Neuronal stem cell (in vitro differentiated cells): ENCODE results near the gene EGLN2.

Experiments
- DNase-seq: peaks from one replicate; pipeline ENCODE4 v3.0.0-alpha.2; 2013; ENCODE audit warnings: low spot score
- H2AFZ ChIP-seq: one replicate; pipeline ENCODE4 v1.6.1; 2013; ENCODE audit warnings: mild to moderate bottlenecking, low read length, inconsistent platforms
- H2AK5ac ChIP-seq: 2 replicates; pipeline ENCODE4 v1.6.1; 2013; ENCODE audit warnings: low read depth, mild to moderate bottlenecking, inconsistent platforms, low read length, moderate library complexity, mixed read lengths
- H2BK120ac ChIP-seq: 2 replicates; pipeline ENCODE4 v1.6.1; 2013; ENCODE audit warnings: low read depth, mild to moderate bottlenecking, inconsistent platforms, low read length, moderate library complexity, mixed read lengths
- H2BK12ac ChIP-seq: one replicate; pipeline ENCODE4 v1.6.1; 2013; ENCODE audit warnings: low read length, inconsistent platforms
- H2BK15ac ChIP-seq: 2 replicates; pipeline ENCODE4 v1.6.1; 2013; ENCODE audit warnings: mild to moderate bottlenecking, low read length, inconsistent platforms, mixed read lengths
- H2BK5ac ChIP-seq: one replicate; pipeline ENCODE4 v1.6.1; 2013; ENCODE audit warnings: inconsistent platforms, mild to moderate bottlenecking, low read length, moderate library complexity
- H3K14ac ChIP-seq: one replicate; pipeline ENCODE4 v1.6.1; 2013; ENCODE audit warnings: low read length, inconsistent platforms
- H3K18ac ChIP-seq: 2 replicates; pipeline ENCODE4 v1.6.1; 2013; ENCODE audit warnings: low read length, inconsistent platforms
- H3K23ac ChIP-seq: 2 replicates; pipeline ENCODE4 v1.6.1; 2013; ENCODE audit warnings: low read depth, mild to moderate bottlenecking, mixed read lengths, low read length, inconsistent platforms; ENCODE audit not compliant: poor library complexity
- H3K27ac ChIP-seq: replicated peaks from 3 replicates; pipeline ENCODE4 v1.5.1; 2013; ENCODE audit warnings: low read length, inconsistent platforms
- H3K27me3 ChIP-seq, 3 experiments: 2 replicates each; pipeline ENCODE4 v1.6.1; 2013; ENCODE audit warnings: low read length in 3 of 3, mild to moderate bottlenecking in 2 of 3, inconsistent platforms in 1 of 3, low read depth in 1 of 3, mixed read lengths in 1 of 3, moderate library complexity in 1 of 3; ENCODE audit not compliant: control insufficient read depth in 3 of 3, insufficient read depth in 3 of 3
- H3K36me3 ChIP-seq, 2 donors: replicated peaks in 1 of 2; 2 replicates each; pipeline ENCODE4 v1.6.1; 2013; ENCODE audit warnings: low read length in 2 of 2; ENCODE audit not compliant: control insufficient read depth in 2 of 2, insufficient read depth in 2 of 2
- H3K4ac ChIP-seq: 2 replicates; pipeline ENCODE4 v1.6.1; 2013; ENCODE audit warnings: inconsistent platforms, mild to moderate bottlenecking, low read length, moderate library complexity
- H3K4me1 ChIP-seq, 2 donors: 1 replicate in 1 of 2; 2 replicates in 1 of 2; pipeline ENCODE4 v1.6.1; 2013; ENCODE audit warnings: low read length in 2 of 2, low read depth in 1 of 2; ENCODE audit not compliant: control insufficient read depth in 2 of 2, insufficient read depth in 1 of 2
- H3K4me2 ChIP-seq: one replicate; pipeline ENCODE4 v1.6.1; 2013; ENCODE audit warnings: mild to moderate bottlenecking, low read length, inconsistent platforms; ENCODE audit not compliant: insufficient read depth, poor library complexity, severe bottlenecking
- H3K4me3 ChIP-seq, 2 donors: 2 replicates each; pipeline ENCODE4 v1.5.1; 2013; ENCODE audit warnings: low read length in 2 of 2, mild to moderate bottlenecking in 2 of 2, inconsistent platforms in 1 of 2, moderate library complexity in 1 of 2
- H3K79me1 ChIP-seq: one replicate; pipeline ENCODE4 v1.6.1; 2013; ENCODE audit warnings: low read depth, mild to moderate bottlenecking, inconsistent platforms, low read length, moderate library complexity
- H3K9ac ChIP-seq: one replicate; pipeline ENCODE4 v1.6.1; 2013; ENCODE audit warnings: mild to moderate bottlenecking, low read depth, low read length, inconsistent platforms; ENCODE audit not compliant: poor library complexity
- H3K9me3 ChIP-seq, 2 donors: replicated peaks in 1 of 2; 2 replicates each; pipeline versions ENCODE3 to v1.6.1; 2013; ENCODE audit warnings: low read length in 2 of 2, mild to moderate bottlenecking in 2 of 2, inconsistent platforms in 1 of 2, low read depth in 1 of 2, mixed read lengths in 1 of 2, moderate library complexity in 1 of 2; ENCODE audit not compliant: control insufficient read depth in 2 of 2, insufficient read depth in 1 of 2
- H4K8ac ChIP-seq: one replicate; pipeline ENCODE4 v1.6.1; 2013; ENCODE audit warnings: low read depth, mild to moderate bottlenecking, inconsistent platforms, low read length, moderate library complexity
- H4K91ac ChIP-seq: one replicate; pipeline ENCODE4 v1.6.1; 2013; ENCODE audit warnings: low read length, low read depth, mild to moderate bottlenecking, inconsistent platforms; ENCODE audit not compliant: poor library complexity
- WGBS, 2 donors: extraction: QIAGEN DNeasy Blood & Tissue Kit; methylation state at CpG; one replicate each; pipeline ENCODE4 v1.1.7; 2013; ENCODE audit warnings: missing lambda C conversion rate in 2 of 2, mixed read lengths in 1 of 2; ENCODE audit not compliant: insufficient read length in 2 of 2, insufficient replicate concordance in 1 of 2; ENCODE audit errors: extremely low coverage in 2 of 2; 5-methylcytosine and 5-hydroxymethylcytosine counted together

EGLN2 gene

DNA sequence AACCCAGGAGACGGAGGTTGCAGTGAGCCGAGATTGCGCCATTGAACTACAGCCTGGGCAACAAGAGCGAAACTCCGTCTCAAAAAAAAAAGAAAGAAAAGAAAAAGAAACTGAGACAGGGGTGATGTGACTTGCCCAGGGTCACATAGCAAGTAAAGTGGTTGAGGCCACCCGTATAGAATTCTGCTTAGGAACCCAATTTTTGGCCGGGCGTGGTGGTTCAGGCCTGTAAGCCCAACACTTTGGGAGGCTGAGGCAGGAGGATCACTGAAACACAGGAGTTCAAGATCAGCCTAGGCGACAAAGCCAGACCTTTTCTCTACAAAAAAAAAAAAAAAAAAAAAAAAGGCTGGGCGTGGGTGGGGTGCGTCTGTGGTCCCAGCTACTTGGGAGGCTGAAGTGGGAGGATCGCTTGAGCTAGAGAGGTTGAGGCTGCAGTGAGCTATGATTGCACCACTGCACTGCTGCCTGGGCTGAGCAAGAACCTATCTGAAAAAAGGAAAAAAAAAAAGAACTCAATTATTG, 46.7 kb upstream of the EGLN2 start:
- no peak overlapping the region for H3K23ac ChIP-seq
- no peak overlapping the region for H2BK120ac ChIP-seq
- no peak overlapping the region for H4K91ac ChIP-seq
- peaks cover 13 to 19% of the 10 kb centered on the region in 2 donors for H3K4me1 ChIP-seq
- H3K36me3 ChIP-seq: peaks cover 26 to 54% of the 10 kb centered on the region in 2 donors
- peaks cover 19% of the 10 kb centered on the region for H3K79me1 ChIP-seq
- H2AK5ac ChIP-seq: no peak overlapping the region
- H4K8ac ChIP-seq: no peak overlapping the region
- no peak overlapping the region for H2AFZ ChIP-seq
- WGBS, 2 donors: no CpG with 5 or more reads among the region's 12 CpGs
- H3K4me2 ChIP-seq: peak overlapping the region; percentile 84
- no peak overlapping the region for H3K4ac ChIP-seq
- H3K14ac ChIP-seq: no peak overlapping the region
- H3K18ac ChIP-seq: no peak overlapping the region
- H2BK12ac ChIP-seq: no peak overlapping the region
- peaks cover 2 to 3% of the 10 kb centered on the region in 2 donors for H3K9me3 ChIP-seq
- H3K9ac ChIP-seq: no peak overlapping the region
- peak overlapping the region; percentile 83 to 96 for H3K4me3 ChIP-seq
- no peaks in the 10 kb centered on the region for H3K27me3 ChIP-seq
- no peak overlapping the region for H3K27ac ChIP-seq
- no peak for DNase-seq
- no peak overlapping the region for H2BK15ac ChIP-seq
- no peak overlapping the region for H2BK5ac ChIP-seq

DNA sequence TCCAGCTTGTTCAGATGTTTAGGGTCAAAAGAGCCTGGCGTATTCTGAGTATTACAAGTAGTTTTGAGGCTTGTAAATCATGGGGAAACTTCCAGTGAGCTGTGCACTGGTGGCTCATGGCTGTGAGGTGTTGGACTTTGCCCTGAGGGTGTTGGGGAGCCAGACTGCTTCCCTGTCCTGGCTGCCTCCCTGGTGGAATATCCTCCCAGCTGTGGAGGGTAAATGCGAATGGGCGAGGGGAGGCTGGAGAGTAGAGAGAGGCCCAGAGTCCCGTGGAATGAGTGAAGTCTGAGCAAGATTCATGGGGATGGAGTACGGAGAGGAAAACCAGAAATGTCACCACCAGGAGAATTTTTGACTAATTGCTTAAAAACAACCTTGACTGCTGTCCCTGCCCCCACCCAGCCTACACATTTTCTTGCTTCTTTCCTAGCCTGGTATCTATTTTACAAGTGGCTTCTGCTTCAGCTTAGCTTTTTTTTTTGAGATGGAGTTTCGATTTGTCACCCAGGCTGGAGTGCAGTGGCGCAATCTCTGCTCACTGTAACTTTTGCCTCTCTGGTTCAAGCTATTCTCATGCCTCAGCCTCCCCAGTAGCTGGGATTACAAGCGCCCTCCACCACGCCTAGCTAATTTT, 44.3 kb upstream of the EGLN2 start:
- Histone ChIP-seq H3K36me3 (peaks cover 41 to 73% of the 10 kb centered on the region in 2 donors), H3K4me3 (no peak overlapping the region)
- WGBS, 2 donors: no CpG with 5 or more reads among the region's 9 CpGs

DNA sequence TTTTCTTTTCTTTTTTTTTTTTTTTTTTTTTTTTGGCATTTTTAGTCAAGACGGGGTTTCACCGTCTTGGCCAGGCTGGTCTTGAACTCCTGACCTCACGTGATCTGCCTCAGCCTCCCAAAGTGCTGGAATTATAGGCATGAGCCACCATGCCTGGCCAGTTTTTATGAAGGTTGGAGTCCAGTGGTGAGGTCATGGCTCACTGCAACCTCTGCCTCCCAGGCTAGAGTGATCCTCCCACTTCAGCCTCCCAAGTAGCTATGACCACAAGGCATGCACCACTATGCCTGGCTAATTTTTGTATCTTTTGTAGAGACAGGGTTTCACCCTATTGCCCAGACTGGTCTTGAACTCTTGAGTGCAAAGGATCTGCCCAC, 43.8 kb upstream of the EGLN2 start:
- no peak overlapping the region for H4K91ac ChIP-seq
- H2BK120ac ChIP-seq: no peak overlapping the region
- no peak for DNase-seq
- H3K27me3 ChIP-seq: no peaks in the 10 kb centered on the region
- no CpG with 5 or more reads among the region's 3 CpGs for WGBS, 2 donors
- no peak overlapping the region for H3K14ac ChIP-seq
- H3K27ac ChIP-seq: no peak overlapping the region
- H2AK5ac ChIP-seq: no peak overlapping the region
- no peak overlapping the region for H3K4ac ChIP-seq
- H3K9ac ChIP-seq: peak overlapping the region; percentile 67
- no peak overlapping the region for H2BK5ac ChIP-seq
- peaks cover 45 to 78% of the 10 kb centered on the region in 2 donors for H3K36me3 ChIP-seq
- H3K9me3 ChIP-seq: peaks cover 2 to 3% of the 10 kb centered on the region in 2 donors
- no peak overlapping the region for H2BK12ac ChIP-seq
- H4K8ac ChIP-seq: no peak overlapping the region
- no peak overlapping the region for H3K4me2 ChIP-seq
- H3K23ac ChIP-seq: no peak overlapping the region
- H2AFZ ChIP-seq: no peak overlapping the region
- H3K4me3 ChIP-seq: no peak overlapping the region
- H3K4me1 ChIP-seq: peaks cover 4 to 7% of the 10 kb centered on the region in 2 donors
- H2BK15ac ChIP-seq: no peak overlapping the region
- no peak overlapping the region for H3K18ac ChIP-seq
- peaks cover 20% of the 10 kb centered on the region for H3K79me1 ChIP-seq

More for the DNA sequence above, 44.3 kb upstream of the EGLN2 start:
- peaks cover 2 to 3% of the 10 kb centered on the region in 2 donors for H3K9me3 ChIP-seq
- H3K4ac ChIP-seq: no peak overlapping the region
- no peak overlapping the region for H4K91ac ChIP-seq
- no peak overlapping the region for H2BK15ac ChIP-seq
- H3K9ac ChIP-seq: no peak overlapping the region
- no peak overlapping the region for H3K4me2 ChIP-seq
- no peak overlapping the region for H3K27ac ChIP-seq
- no peak overlapping the region for H3K14ac ChIP-seq
- H3K27me3 ChIP-seq: no peaks in the 10 kb centered on the region
- H3K23ac ChIP-seq: no peak overlapping the region
- H2AFZ ChIP-seq: no peak overlapping the region
- H2BK120ac ChIP-seq: no peak overlapping the region
- no peak overlapping the region for H2BK5ac ChIP-seq
- H2BK12ac ChIP-seq: no peak overlapping the region
- peaks cover 20% of the 10 kb centered on the region for H3K79me1 ChIP-seq
- H3K4me1 ChIP-seq: peaks cover 4 to 10% of the 10 kb centered on the region in 2 donors
- H3K18ac ChIP-seq: no peak overlapping the region
- no peak overlapping the region for H4K8ac ChIP-seq
- DNase-seq: no peak
- no peak overlapping the region for H2AK5ac ChIP-seq

DNA sequence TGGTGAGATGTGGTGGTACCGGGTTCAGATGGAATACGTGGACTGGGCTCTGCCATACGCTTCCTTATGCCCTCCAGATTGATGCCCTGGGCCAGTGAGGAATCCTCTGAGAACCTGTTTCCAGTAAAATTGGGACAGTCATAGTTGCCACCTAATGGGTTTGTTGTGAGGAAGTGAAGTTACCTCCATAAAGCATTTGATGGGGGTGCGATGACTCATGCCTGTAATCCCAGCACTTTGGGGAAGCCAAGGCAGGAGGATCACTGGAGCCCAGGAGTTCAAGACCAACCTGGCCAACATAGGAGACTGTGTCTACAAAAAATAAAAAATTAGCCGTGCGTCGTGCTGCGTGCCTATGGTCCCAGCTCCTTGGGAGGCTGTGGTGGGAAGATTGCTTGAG, 43.2 kb upstream of the EGLN2 start:
- Histone ChIP-seq H3K9ac (peak overlapping the region; percentile 67), H3K18ac (no peak overlapping the region), H2BK120ac (no peak overlapping the region), H3K4me1 (peaks cover 4 to 7% of the 10 kb centered on the region in 2 donors), H3K27me3 (no peaks in the 10 kb centered on the region), H3K79me1 (peaks cover 20% of the 10 kb centered on the region), H3K36me3 (peaks cover 51 to 83% of the 10 kb centered on the region in 2 donors), H4K8ac (no peak overlapping the region), H3K9me3 (peaks cover 2 to 3% of the 10 kb centered on the region in 2 donors), H2BK15ac (no peak overlapping the region), H3K4me2 (no peak overlapping the region), H3K4ac (no peak overlapping the region), H2AFZ (no peak overlapping the region), H3K4me3 (no peak overlapping the region), H2BK12ac (no peak overlapping the region), H3K27ac (no peak overlapping the region), H2AK5ac (no peak overlapping the region), H3K14ac (no peak overlapping the region), H3K23ac (no peak overlapping the region), H4K91ac (no peak overlapping the region), H2BK5ac (no peak overlapping the region)
- no CpG with 5 or more reads among the region's 8 CpGs for WGBS, 2 donors
- no peak for DNase-seq
